ENCODE measurements around the gene PARD3. TPM values are rescaled to one million over a fixed set of nuclear protein-coding genes. Genes with fewer than 3 reads are reported as not detected.
A peak's percentile ranks its signal among the peaks of the same experiment; 100 is the strongest.

The PARD3 gene
- total and polyA plus RNA-seq, 2 donors (not counting 3 experiments of a cell fraction or from before 2014, with no cell fraction given): 7.3 to 24.1 TPM

- no peak for DNase-seq (ENCODE audit: low read depth, low spot score)
- no peak overlapping the region for H3K4me3 ChIP-seq (replicated peaks in 1 of 3; ENCODE audit: insufficient read depth in 1 of 3, low read depth in 1 of 3, low read length in 3 of 3)
- no peaks in the 10 kb centered on the region for H3K9me3 ChIP-seq (replicated peaks; ENCODE audit: control insufficient read depth, insufficient read depth, low read length)
- TF ChIP-seq FOS (IDR thresholded peaks at IDR 0.05; ENCODE audit: borderline replicate concordance, insufficient read depth, low read length) (peak; percentile 29), EZH2 (IDR thresholded peaks at IDR 0.05; ENCODE audit: borderline replicate concordance, low read depth, low read length, severe bottlenecking) (no peak), POLR2AphosphoS5 (IDR thresholded peaks at IDR 0.05; ENCODE audit: insufficient read depth, low read depth, low read length) (no peak)
- H2AFZ ChIP-seq (ENCODE audit: low read depth, low read length): no peak overlapping the region
- H3K36me3 ChIP-seq (ENCODE audit: control insufficient read depth in 2 of 2, extremely low read depth in 1 of 2, insufficient read depth in 2 of 2, low read length in 2 of 2): no peaks in the 10 kb centered on the region
- H3K27ac ChIP-seq (ENCODE audit: insufficient read depth, low read depth, low read length): no peak overlapping the region
- H3K9me1 ChIP-seq (replicated peaks; ENCODE audit: control insufficient read depth, extremely low read depth, insufficient read depth, low read length): no peaks in the 10 kb centered on the region
- H3K9ac ChIP-seq (replicated peaks; ENCODE audit: extremely low read depth, insufficient read depth, low read length): no peak overlapping the region
- no peaks in the 10 kb centered on the region for H3K4me1 ChIP-seq (ENCODE audit: control insufficient read depth, extremely low read depth, insufficient read depth, low read length)
- intact Hi-C loops (cut with micrococcal nuclease) (no loop called here), dilution Hi-C loops (cut with MboI; ENCODE audit: extremely low pct_ligation_motif_present, low sequenced_read_pairs) (no loop called here)
- H3K4me2 ChIP-seq (ENCODE audit: insufficient read depth, low read length): no peak overlapping the region
- POLR2A ChIA-PET: interaction anchor here (0.5 kb wide), 1 partner anchor 9 kb away, joined by 3 read pairs; no protein-coding TSS in a partner anchor
- H3K27me3 ChIP-seq (ENCODE audit: control insufficient read depth in 2 of 2, insufficient read depth in 2 of 2, low read length in 2 of 2): no peaks in the 10 kb centered on the region
- H4K20me1 ChIP-seq (replicated peaks; ENCODE audit: control insufficient read depth, extremely low read depth, insufficient read depth, low read length): no peaks in the 10 kb centered on the region
- BruUV-seq (replicated peaks): no TSS peak
- CTCF ChIA-PET: interaction anchor here (1.8 kb wide), 1 partner anchor 9 kb away, joined by 4 read pairs; no protein-coding TSS in a partner anchor
- no peaks in the 10 kb centered on the region for H3K79me2 ChIP-seq (ENCODE audit: control insufficient read depth, insufficient read depth, low read length)
- FAIRE-seq: no peak
Observed at GRCh38 chr10:34489973-34490745, 324.9 kb downstream of the PARD3 start.

GRCh38 chr10:34489411-34489810 lies 325.7 kb downstream of the PARD3 start:
- Histone ChIP-seq H3K9me3 (replicated peaks; ENCODE audit: control insufficient read depth, insufficient read depth, low read length) (no peaks in the 10 kb centered on the region), H3K27me3 (ENCODE audit: control insufficient read depth in 2 of 2, insufficient read depth in 2 of 2, low read length in 2 of 2) (no peaks in the 10 kb centered on the region), H3K36me3 (ENCODE audit: control insufficient read depth in 2 of 2, extremely low read depth in 1 of 2, insufficient read depth in 2 of 2, low read length in 2 of 2) (no peaks in the 10 kb centered on the region), H3K9me1 (replicated peaks; ENCODE audit: control insufficient read depth, extremely low read depth, insufficient read depth, low read length) (no peaks in the 10 kb centered on the region), H3K79me2 (ENCODE audit: control insufficient read depth, insufficient read depth, low read length) (no peaks in the 10 kb centered on the region), H3K27ac (ENCODE audit: insufficient read depth, low read depth, low read length) (no peak overlapping the region), H2AFZ (ENCODE audit: low read depth, low read length) (no peak overlapping the region), H4K20me1 (replicated peaks; ENCODE audit: control insufficient read depth, extremely low read depth, insufficient read depth, low read length) (no peaks in the 10 kb centered on the region), H3K4me3 (replicated peaks in 1 of 3; ENCODE audit: insufficient read depth in 1 of 3, low read depth in 1 of 3, low read length in 3 of 3) (no peak overlapping the region), H3K9ac (replicated peaks; ENCODE audit: extremely low read depth, insufficient read depth, low read length) (no peak overlapping the region), H3K4me2 (ENCODE audit: insufficient read depth, low read length) (no peak overlapping the region), H3K4me1 (ENCODE audit: control insufficient read depth, extremely low read depth, insufficient read depth, low read length) (no peaks in the 10 kb centered on the region)
- POLR2A ChIA-PET: no interaction called here
- TF ChIP-seq POLR2A (IDR thresholded peaks at IDR 0.05; ENCODE audit: low read depth, low read length) (no peak), CTCF (IDR thresholded peaks at IDR 0.05; ENCODE audit: extremely low read depth in 1 of 2, insufficient read depth in 1 of 2, low read depth in 1 of 2, low read length in 2 of 2) (no peak), FOS (IDR thresholded peaks at IDR 0.05; ENCODE audit: borderline replicate concordance, insufficient read depth, low read length) (no peak), EZH2 (IDR thresholded peaks at IDR 0.05; ENCODE audit: borderline replicate concordance, low read depth, low read length, severe bottlenecking) (no peak), MAX (IDR thresholded peaks at IDR 0.05; ENCODE audit: insufficient read depth, insufficient read length) (no peak), MYC (IDR thresholded peaks at IDR 0.05; ENCODE audit: low read depth, low read length) (no peak), JUN (IDR thresholded peaks at IDR 0.05; ENCODE audit: borderline replicate concordance, insufficient read depth, insufficient read length, low read depth) (no peak), POLR2AphosphoS5 (IDR thresholded peaks at IDR 0.05; ENCODE audit: insufficient read depth, low read depth, low read length) (no peak), GATA2 (IDR thresholded peaks at IDR 0.05; ENCODE audit: insufficient read depth, insufficient read length, low read depth, low read length) (no peak)
- no peak for FAIRE-seq
- intact Hi-C loops (cut with micrococcal nuclease) (no loop called here), dilution Hi-C loops (cut with MboI; ENCODE audit: extremely low pct_ligation_motif_present, low sequenced_read_pairs) (no loop called here)
- BruUV-seq (replicated peaks): no TSS peak
- CTCF ChIA-PET: no interaction called here
- DNase-seq (ENCODE audit: low read depth, low spot score): no peak
